HepG2 (cell line): ENCODE results near the gene CKAP2L. TPM values are rescaled to one million over a fixed set of nuclear protein-coding genes. Genes with fewer than 3 reads are reported as not detected.

Experiments used
- HOXA5 ChIP-seq: sonication (generic); formaldehyde crosslinking; IDR thresholded peaks from 2 replicates; pipeline ENCODE4 v1.4.0; 2020; ENCODE audit warnings: missing genetic modification reagents
- KLF9 ChIP-seq: IDR thresholded peaks from 2 replicates; pipeline ENCODE4 v1.6.1; 2016; ENCODE audit warnings: low read depth
- MAZ ChIP-seq, 2 experiments: sonication (generic) in 1 of 2; formaldehyde crosslinking in 1 of 2; IDR thresholded peaks; 2 replicates each; pipeline versions ENCODE4 v1.5.0 to v1.6.1; 2012 to 2020; ENCODE audit warnings: low read depth in 2 of 2, mild to moderate bottlenecking in 2 of 2, borderline replicate concordance in 1 of 2, improper control_type of control experiment in 1 of 2, low read length in 1 of 2, missing genetic modification reagents in 1 of 2, moderate library complexity in 1 of 2
- MEIS2 ChIP-seq: sonication (generic); formaldehyde crosslinking; IDR thresholded peaks from 2 replicates; pipeline ENCODE4 v1.9.0; 2021; ENCODE audit warnings: mild to moderate bottlenecking, missing genetic modification reagents
- MNT ChIP-seq: fragments of 450-650 bp; IDR thresholded peaks from 2 replicates; pipeline ENCODE4 v1.6.1; 2016
- MZF1 ChIP-seq: sonication (generic); formaldehyde crosslinking; IDR thresholded peaks from 2 replicates; pipeline ENCODE4 v1.8.1; 2023; ENCODE audit warnings: mild to moderate bottlenecking, missing genetic modification reagents, borderline replicate concordance
- STAG1 ChIP-seq: sonication (generic); formaldehyde crosslinking; IDR thresholded peaks from 2 replicates; pipeline ENCODE4 v1.4.0; 2020; ENCODE audit warnings: missing genetic modification reagents
- UBTF ChIP-seq: sonication (generic); formaldehyde crosslinking; IDR thresholded peaks from 2 replicates; pipeline ENCODE4 v1.4.0; 2020; ENCODE audit warnings: mild to moderate bottlenecking, missing genetic modification reagents
- ZBTB10 ChIP-seq: sonication (generic); formaldehyde crosslinking; IDR thresholded peaks from 2 replicates; pipeline ENCODE4 v1.4.0; 2020; ENCODE audit warnings: missing genetic modification reagents, borderline replicate concordance
- ZC3H13 ChIP-seq: sonication (generic); formaldehyde crosslinking; IDR thresholded peaks from 2 replicates; pipeline ENCODE4 v1.8.1; 2023; ENCODE audit warnings: mild to moderate bottlenecking, missing genetic modification reagents, moderate library complexity
- ZFP91 ChIP-seq: sonication (generic); formaldehyde crosslinking; IDR thresholded peaks from 2 replicates; pipeline ENCODE4 v1.9.0; 2022; ENCODE audit warnings: missing genetic modification reagents, mild to moderate bottlenecking, borderline replicate concordance
- ZNF335 ChIP-seq: sonication (generic); formaldehyde crosslinking; IDR thresholded peaks from 2 replicates; pipeline ENCODE4 v1.4.0; 2020; ENCODE audit warnings: missing genetic modification reagents
- polyA plus RNA-seq, 8 experiments: library from polyadenylated mRNA; depleted of rRNA in 3 of 8; stranded (reverse) in 7 of 8; unstranded in 1 of 8; fragments of >200 nt; fragmentation: Illumina TruSeq in 4 of 8; extraction: Trizol in 4 of 8; gene quantifications; 2 replicates each; pipeline versions ENCODE4 v1.2.1 to v1.2.3, GENCODE V29; 2011 to 2016; ENCODE audit warnings: low read depth in 4 of 8, missing spikeins in 1 of 8, mixed read lengths in 1 of 8; ENCODE audit not compliant: insufficient read depth in 1 of 8
- total RNA-seq, 5 experiments: library from RNA; depleted of rRNA; stranded (reverse); fragments of >200 nt; fragmentation: Illumina TruSeq; extraction: Trizol; gene quantifications; 2 replicates each; pipeline ENCODE4 v1.2.3, GENCODE V29; 2016; ENCODE audit warnings: low read depth in 1 of 5
- TF ChIP-seq, protein P1 (sequence below): sonication (generic); formaldehyde crosslinking; conservative IDR thresholded peaks from 2 replicates; pipeline ENCODE4 v1.4.0; 2020; ENCODE audit warnings: missing genetic modification reagents

The CKAP2L gene
- total and polyA plus RNA-seq, 2 of the 13 experiments (the other 11 are each of a cell fraction or from before 2014, with no cell fraction given): 7.1 to 9.5 TPM

DNA sequence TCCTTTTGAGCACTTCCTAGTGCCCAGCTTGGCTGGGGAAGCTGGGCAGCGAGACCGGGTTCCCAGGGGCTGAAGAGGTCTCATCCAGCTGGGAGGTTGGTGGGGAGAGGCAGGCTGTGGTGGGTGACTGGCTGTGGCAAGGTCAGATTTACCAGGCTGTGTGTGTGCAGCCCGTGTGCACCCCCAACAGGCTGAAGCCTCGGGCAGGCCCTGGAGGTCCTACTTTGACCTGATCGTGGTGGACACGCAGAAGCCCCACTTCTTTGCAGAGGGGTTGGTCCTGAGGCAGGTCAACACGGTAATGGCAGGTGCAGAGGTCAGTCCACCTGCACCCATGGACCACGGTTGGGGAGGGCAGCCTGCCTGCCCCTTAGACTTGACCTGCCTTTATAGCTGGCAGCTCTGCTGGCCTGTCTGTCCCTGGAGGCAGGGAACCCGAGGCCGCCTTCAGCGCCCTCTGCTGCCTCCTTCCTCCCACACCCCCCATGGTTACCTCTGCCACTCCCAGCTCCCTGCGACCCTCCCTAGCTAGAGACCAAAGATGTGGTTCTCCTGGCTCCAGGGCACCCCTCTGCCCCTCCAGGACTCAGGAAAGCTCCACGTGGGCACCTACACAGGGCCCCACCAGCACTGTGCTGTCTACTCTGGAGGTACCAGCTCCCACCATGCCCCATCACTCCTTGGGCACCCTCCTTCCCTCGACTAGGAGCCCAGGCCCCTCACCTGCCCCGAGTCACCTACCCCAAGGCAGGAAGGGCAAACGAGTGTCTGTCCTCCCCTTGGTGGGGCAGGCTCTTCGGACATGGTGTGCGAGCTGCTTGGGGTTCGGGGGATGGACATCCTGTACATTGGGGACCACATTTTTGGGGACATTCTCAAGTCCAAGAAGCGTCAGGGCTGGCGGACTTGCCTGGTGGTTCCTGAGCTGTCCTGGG is 39.6 kb downstream of the CKAP2L start (continued):
- no peak for TF ChIP-seq ZC3H13 (CRISPR knock-in tag)
- no peak for TF ChIP-seq ZNF335 (CRISPR knock-in tag)
- peak; percentile 47; the same call in 1 of the 2 replicates for TF ChIP-seq MEIS2
- TF ChIP-seq MZF1 (CRISPR knock-in tag): 0 out of 2 replicates have a peak, but pooled peaks have one; percentile 23
- peak; percentile 47; the same call in 1 of the 2 replicates for TF ChIP-seq HOXA5 (CRISPR knock-in tag)
- TF ChIP-seq, protein P1, sequence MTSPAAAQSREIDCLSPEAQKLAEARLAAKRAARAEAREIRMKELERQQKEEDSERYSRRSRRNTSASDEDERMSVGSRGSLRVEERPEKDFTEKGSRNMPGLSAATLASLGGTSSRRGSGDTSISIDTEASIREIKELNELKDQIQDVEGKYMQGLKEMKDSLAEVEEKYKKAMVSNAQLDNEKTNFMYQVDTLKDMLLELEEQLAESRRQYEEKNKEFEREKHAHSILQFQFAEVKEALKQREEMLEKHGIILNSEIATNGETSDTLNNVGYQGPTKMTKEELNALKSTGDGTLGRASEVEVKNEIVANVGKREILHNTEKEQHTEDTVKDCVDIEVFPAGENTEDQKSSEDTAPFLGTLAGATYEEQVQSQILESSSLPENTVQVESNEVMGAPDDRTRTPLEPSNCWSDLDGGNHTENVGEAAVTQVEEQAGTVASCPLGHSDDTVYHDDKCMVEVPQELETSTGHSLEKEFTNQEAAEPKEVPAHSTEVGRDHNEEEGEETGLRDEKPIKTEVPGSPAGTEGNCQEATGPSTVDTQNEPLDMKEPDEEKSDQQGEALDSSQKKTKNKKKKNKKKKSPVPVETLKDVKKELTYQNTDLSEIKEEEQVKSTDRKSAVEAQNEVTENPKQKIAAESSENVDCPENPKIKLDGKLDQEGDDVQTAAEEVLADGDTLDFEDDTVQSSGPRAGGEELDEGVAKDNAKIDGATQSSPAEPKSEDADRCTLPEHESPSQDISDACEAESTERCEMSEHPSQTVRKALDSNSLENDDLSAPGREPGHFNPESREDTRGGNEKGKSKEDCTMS: no peak
- TF ChIP-seq MNT: no peak
- no peak for TF ChIP-seq ZBTB10 (CRISPR knock-in tag)
- peak; percentile 76 for TF ChIP-seq STAG1 (CRISPR knock-in tag)
- peak; percentile 71 for TF ChIP-seq UBTF (CRISPR knock-in tag)
- no peak for TF ChIP-seq KLF9 (CRISPR knock-in tag)
- 0 out of 2 replicates have a peak, but pooled peaks have one; percentile 48 for TF ChIP-seq ZFP91 (CRISPR knock-in tag)
- TF ChIP-seq MAZ (IDR thresholded peaks at IDR 0.05; ENCODE audit: borderline replicate concordance, low read depth, low read length): no peak
- peak; percentile 80 for TF ChIP-seq MAZ (CRISPR knock-in tag; IDR thresholded peaks at IDR 0.05; ENCODE audit: low read depth)
